Spinal cord (tissue), 10 donors: ENCODE data around the gene TCERG1. TPM values are rescaled to one million over a fixed set of nuclear protein-coding genes. Genes with fewer than 3 reads are reported as not detected.

Experiments
- DNase-seq, 6 donors: peaks; one replicate each; pipeline versions ENCODE4 v3.0.0 to v3.0.0-alpha.2; 2013 to 2015; ENCODE audit warnings: low spot score in 6 of 6, low read depth in 4 of 6
- H3K27ac ChIP-seq: one replicate; pipeline ENCODE4 v1.5.1; 2013; ENCODE audit warnings: low read depth, low read length, control low read depth
- H3K27me3 ChIP-seq: one replicate; pipeline ENCODE4 v1.6.1; 2013; ENCODE audit warnings: low read length; ENCODE audit not compliant: control insufficient read depth, insufficient read depth
- H3K36me3 ChIP-seq: one replicate; pipeline ENCODE4 v1.6.1; 2013; ENCODE audit warnings: low read length; ENCODE audit not compliant: control insufficient read depth, insufficient read depth
- H3K4me1 ChIP-seq: one replicate; pipeline ENCODE4 v1.6.1; 2013; ENCODE audit warnings: low read length; ENCODE audit not compliant: control insufficient read depth, insufficient read depth
- H3K4me3 ChIP-seq: one replicate; pipeline ENCODE4 v1.5.1; 2013; ENCODE audit warnings: low read depth, low read length, control low read depth
- H3K9me3 ChIP-seq: one replicate; pipeline ENCODE4 v1.6.1; 2013; ENCODE audit warnings: low read length; ENCODE audit not compliant: control insufficient read depth, insufficient read depth
- WGBS: methylation state at CpG from one replicate; pipeline ENCODE4 v1.1.5; 2013; ENCODE audit warnings: missing lambda C conversion rate; ENCODE audit not compliant: insufficient coverage; 5-methylcytosine and 5-hydroxymethylcytosine counted together
- polyA plus RNA-seq, 2 donors: library from polyadenylated mRNA; unstranded; fragments of 120-200 nt; gene quantifications; one replicate each; pipeline ENCODE4 v1.2.1, GENCODE V29; 2013; ENCODE audit not compliant: insufficient read length in 2 of 2
- total RNA-seq, 2 donors: library from RNA; depleted of rRNA in 1 of 2; stranded (reverse); fragments of 120-200 nt in 1 of 2; fragments of >200 nt in 1 of 2; gene quantifications; one replicate each; pipeline versions ENCODE4 v1.2.3 to v1.2.4, GENCODE V29; 2013 to 2014
- donor health status: healthy.

The TCERG1 gene
- total and polyA plus RNA-seq, 4 donors, result 60.0 to 99.8 (median 88.3) TPM

DNA sequence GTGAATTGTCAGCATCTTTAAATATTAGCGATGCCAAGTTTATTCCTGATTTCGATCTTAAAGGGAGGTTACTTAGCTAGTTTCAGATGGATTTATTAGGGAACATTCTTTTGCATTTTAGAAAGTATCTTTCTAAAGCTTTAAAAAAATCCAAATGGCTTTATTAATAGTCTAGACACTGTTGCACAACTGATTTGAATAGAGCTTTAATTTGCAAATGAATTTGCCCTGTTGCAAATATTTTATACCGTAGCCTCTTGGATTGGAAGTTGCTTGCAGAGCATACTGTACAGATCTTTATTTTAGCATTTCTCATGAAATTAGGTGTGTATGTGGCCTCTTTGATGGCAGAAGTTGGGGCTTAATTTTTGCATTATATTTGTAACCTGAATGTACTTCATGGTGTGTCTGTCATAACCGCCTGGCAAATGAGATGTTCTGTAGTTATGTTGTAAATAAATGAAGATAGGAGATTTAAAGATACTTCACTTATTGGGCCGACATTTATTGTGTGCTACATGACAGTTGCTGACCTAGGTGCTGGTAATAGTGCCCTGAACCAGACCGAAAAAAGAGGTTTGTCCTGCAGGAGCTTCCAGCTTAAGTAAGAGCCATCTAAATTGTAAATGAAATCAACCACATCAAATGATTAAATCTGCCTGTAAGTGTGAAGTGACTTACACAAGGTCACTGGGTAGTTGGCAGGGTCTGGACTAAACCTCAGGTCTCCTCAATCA is 1.8 kb downstream of the TCERG1 start:
- Histone ChIP-seq H3K4me3 (no peak overlapping the region), H3K27ac (no peak overlapping the region)

DNA sequence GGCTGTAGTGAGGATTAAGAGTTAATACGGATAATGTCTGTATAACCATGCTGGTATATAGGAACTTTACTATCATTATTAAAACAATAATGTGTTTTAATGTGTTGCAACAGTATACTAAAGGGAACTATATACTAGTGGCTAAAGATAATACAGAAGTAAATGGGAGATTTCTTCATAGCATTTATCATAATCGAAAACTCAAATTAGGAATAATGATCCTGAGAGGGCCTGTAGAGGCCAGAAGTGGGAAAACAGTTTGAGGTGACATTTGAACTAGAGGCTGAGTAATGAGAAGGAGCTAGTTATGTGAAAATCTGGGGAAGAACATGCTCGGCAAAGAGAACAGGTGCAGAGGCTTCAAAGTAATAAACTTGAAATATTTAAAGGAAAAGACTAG is 2.9 kb downstream of the TCERG1 start:
- no peak overlapping the region for H3K4me3 ChIP-seq
- H3K27me3 ChIP-seq, result no peaks in the 10 kb centered on the region
- H3K36me3 ChIP-seq, result peaks cover 5% of the 10 kb centered on the region
- no peak for DNase-seq
- 92% methylated on average over 1 of the region's 3 CpGs for WGBS
- no peak overlapping the region for H3K27ac ChIP-seq
- H3K4me1 ChIP-seq, result peaks cover 5% of the 10 kb centered on the region
- no peaks in the 10 kb centered on the region for H3K9me3 ChIP-seq

More for the DNA sequence above, 1.8 kb downstream of the TCERG1 start:
- WGBS, result 100% methylated on average over 1 of the region's 6 CpGs
- no peaks in the 10 kb centered on the region for H3K9me3 ChIP-seq
- H3K4me1 ChIP-seq, result peaks cover 5% of the 10 kb centered on the region
- H3K27me3 ChIP-seq, result no peaks in the 10 kb centered on the region
- H3K36me3 ChIP-seq, result peaks cover 3% of the 10 kb centered on the region
- no peak for DNase-seq

DNA sequence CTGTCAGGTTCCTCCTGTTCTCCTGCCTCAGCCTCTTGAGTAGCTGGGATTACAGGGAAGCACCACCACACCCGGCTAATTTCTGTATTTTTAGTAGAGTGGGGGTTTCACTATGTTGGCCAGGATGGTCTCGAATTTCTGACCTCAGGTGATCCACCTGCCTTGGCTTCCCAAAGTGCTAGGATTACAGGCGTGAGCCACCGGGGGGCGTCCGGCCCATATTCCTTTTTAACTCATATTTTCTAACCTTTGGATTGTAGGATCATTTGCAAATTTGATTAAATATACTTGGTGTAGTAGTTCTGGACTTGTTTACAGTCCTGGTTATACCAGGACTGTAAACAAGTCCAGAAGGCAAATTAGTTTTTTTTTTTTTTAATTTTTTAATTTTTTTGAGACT is 4.3 kb downstream of the TCERG1 start:
- H3K4me3 ChIP-seq, result no peak overlapping the region
- peaks cover 5% of the 10 kb centered on the region for H3K4me1 ChIP-seq
- WGBS, result 80% methylated on average over 1 of the region's 6 CpGs
- no peaks in the 10 kb centered on the region for H3K27me3 ChIP-seq
- no peaks in the 10 kb centered on the region for H3K9me3 ChIP-seq
- no peak overlapping the region for H3K27ac ChIP-seq
- H3K36me3 ChIP-seq, result peaks cover 6% of the 10 kb centered on the region
- no peak for DNase-seq

DNA sequence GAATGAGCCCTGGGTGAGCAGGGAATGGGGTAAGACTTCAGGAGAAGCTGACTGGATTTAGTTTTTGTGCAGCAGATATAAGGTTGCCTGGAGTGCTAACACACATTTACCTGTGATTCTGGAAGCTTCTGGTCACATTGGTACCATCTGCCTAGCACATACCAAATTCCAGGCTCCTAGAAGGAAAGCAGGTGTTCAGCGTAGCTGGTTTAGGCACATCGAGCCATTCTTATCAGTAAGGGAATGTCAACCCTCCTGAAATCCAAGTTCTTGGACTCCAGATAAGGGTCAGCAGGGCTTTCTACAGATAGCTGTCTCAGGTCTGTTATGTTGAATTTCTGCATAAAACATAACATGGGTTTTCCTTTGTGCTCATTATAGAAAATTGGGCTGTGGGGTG is 10.3 kb downstream of the TCERG1 start:
- Histone ChIP-seq H3K9me3 (no peaks in the 10 kb centered on the region), H3K27ac (no peak overlapping the region), H3K4me3 (no peak overlapping the region), H3K27me3 (no peaks in the 10 kb centered on the region), H3K36me3 (peaks cover 34% of the 10 kb centered on the region), H3K4me1 (no peaks in the 10 kb centered on the region)
- DNase-seq, result no peak
- 100% methylated on average over 1 of the region's 2 CpGs for WGBS

DNA sequence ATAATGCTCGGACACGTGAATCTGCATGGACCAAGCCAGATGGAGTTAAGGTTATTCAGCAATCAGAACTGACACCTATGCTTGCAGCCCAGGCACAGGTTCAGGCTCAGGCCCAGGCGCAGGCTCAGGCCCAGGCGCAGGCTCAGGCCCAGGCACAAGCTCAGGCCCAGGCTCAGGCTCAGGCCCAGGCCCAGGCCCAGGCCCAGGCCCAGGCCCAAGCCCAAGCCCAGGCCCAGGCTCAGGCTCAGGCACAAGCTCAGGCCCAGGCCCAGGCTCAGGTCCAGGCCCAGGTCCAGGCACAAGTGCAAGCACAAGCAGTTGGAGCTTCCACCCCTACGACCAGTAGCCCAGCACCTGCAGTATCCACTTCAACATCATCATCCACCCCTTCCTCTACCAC is 11.8 kb downstream of the TCERG1 start:
- no peak for DNase-seq
- peaks cover 36% of the 10 kb centered on the region for H3K36me3 ChIP-seq
- no peaks in the 10 kb centered on the region for H3K27me3 ChIP-seq
- no peak overlapping the region for H3K27ac ChIP-seq
- H3K4me1 ChIP-seq, result no peaks in the 10 kb centered on the region
- WGBS, result 96% methylated on average over 5 of the region's 5 CpGs
- no peak overlapping the region for H3K4me3 ChIP-seq
- H3K9me3 ChIP-seq, result no peaks in the 10 kb centered on the region

DNA sequence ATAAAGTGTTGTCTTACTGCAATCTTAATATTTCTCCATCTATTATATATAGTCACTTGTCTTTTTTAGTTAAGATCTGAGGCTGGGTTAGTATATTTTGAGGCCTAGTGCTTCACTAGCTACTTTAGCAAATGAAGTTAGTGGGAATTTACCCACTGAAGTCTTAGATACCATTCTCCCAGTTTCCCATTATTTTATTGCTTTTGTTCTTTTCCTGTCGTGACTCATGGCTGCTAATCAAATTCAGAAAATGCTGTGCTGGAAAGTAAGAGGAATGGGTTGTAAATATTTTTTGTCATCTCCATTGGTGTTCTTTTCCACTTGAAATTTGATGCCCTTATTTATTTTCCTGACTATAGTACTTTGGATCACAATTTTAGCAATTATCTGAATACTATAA is 14.2 kb downstream of the TCERG1 start:
- H3K9me3 ChIP-seq, result no peaks in the 10 kb centered on the region
- no peak overlapping the region for H3K27ac ChIP-seq
- H3K4me3 ChIP-seq, result no peak overlapping the region
- no peaks in the 10 kb centered on the region for H3K4me1 ChIP-seq
- H3K36me3 ChIP-seq, result peaks cover 32% of the 10 kb centered on the region
- no peak for DNase-seq
- no CpG with 5 or more reads among the region's 1 CpG for WGBS
- H3K27me3 ChIP-seq, result no peaks in the 10 kb centered on the region

DNA sequence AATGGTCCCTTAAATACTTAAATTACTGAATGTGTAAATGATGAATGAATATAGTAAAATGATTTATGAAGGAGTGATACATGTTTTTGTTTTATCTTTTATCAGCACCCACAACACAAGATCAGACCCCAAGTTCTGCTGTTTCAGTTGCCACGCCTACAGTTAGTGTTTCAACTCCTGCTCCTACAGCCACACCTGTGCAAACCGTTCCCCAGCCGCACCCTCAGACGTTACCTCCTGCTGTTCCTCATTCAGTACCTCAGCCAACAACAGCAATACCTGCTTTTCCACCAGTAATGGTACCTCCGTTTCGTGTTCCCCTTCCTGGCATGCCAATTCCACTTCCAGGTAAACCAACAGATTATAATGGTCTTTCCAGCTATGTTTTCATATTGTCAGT is 16.3 kb downstream of the TCERG1 start:
- WGBS, result 94% methylated on average over 6 of the region's 6 CpGs
- Histone ChIP-seq H3K4me1 (no peaks in the 10 kb centered on the region), H3K36me3 (peaks cover 17% of the 10 kb centered on the region), H3K27ac (no peak overlapping the region), H3K9me3 (no peaks in the 10 kb centered on the region), H3K4me3 (no peak overlapping the region), H3K27me3 (no peaks in the 10 kb centered on the region)
- DNase-seq, result no peak

DNA sequence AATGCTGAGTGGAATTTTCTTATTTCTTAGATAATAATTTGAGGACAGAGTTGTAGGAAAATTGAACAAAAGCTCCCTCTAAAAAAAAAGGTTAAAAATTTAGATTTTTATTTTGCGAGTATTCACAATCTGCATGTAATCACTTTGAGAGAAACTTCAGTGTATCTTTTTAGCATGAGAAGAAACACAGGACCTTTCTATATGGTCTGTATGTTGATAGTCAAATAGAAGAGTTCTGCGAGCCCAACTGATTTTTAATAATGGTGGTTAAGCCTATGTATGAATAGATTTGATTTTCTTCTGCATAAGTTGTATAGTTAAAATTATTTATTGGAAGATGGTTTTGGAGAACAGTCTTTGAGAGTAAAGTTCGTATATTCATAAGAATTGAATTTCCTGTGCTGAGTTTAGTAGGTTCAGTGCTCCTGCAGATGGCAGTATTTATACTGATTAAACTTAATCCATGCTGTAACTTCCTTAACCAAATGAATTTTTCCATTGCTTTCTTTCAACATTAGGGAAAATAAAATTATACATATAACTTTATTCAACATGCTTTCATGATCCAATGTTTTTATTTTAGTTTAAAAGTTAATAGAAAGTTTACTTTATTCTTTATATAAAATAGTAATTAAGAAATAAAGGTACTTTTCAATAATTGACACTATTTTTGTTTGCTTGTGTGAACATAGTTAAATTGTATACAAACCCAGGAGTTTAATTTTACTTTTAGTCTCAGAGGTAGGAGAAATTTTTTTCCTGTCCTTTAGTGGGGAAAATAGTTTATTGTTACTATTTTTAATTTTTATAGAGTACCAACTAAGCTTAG is 19.6 kb downstream of the TCERG1 start:
- 80% methylated on average over 1 of the region's 3 CpGs for WGBS
- no peak overlapping the region for H3K27ac ChIP-seq
- H3K4me3 ChIP-seq, result no peak overlapping the region
- no peaks in the 10 kb centered on the region for H3K4me1 ChIP-seq
- H3K36me3 ChIP-seq, result peaks cover 12% of the 10 kb centered on the region
- no peaks in the 10 kb centered on the region for H3K27me3 ChIP-seq
- DNase-seq, result peak in 2 of 6 donors; percentile 27 to 72
- no peaks in the 10 kb centered on the region for H3K9me3 ChIP-seq

DNA sequence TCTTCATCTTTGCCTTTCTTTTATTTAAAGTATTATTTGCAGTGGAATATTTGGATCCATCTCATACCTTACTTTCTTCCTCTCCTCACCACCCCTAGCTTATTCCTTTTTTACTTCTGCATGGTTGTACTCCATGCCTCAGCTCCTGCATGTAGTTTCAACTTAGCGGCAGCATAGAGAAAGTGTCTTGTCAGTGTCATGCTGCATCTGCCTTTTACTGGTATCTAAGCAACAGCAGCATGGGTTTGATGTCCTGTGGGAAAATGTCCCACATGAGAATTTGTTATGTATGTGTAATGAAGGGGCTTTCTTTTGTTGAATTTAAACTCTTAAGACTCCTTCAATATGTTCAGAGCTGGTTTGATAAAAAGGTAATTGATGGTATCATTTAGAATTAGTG is 20.6 kb downstream of the TCERG1 start:
- H3K27me3 ChIP-seq, result no peaks in the 10 kb centered on the region
- H3K27ac ChIP-seq, result no peak overlapping the region
- peak in 2 of 6 donors; percentile 3 to 55 for DNase-seq
- no peak overlapping the region for H3K4me3 ChIP-seq
- no peaks in the 10 kb centered on the region for H3K9me3 ChIP-seq
- H3K36me3 ChIP-seq, result peaks cover 16% of the 10 kb centered on the region
- no peaks in the 10 kb centered on the region for H3K4me1 ChIP-seq
- WGBS, result 43% methylated on average over 1 of the region's 1 CpG

DNA sequence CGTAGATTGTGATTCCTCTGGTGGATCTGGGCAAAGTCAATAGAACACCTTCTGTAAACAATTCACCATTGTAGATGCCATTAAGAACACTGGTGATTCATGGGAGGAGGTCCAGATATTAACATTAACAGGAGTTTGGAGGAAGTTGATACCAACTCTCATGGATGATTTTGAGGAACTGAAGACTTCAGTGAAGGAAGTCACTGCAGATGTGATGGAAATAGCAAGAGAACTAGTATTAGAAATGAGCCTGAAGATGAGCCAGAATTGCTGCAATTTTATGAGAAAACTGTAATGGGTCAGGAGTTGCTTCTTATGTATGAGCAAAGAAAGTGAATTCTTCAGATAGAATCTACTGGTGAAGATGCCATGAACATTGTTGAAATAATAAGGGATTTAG is 26.9 kb downstream of the TCERG1 start:
- H3K9me3 ChIP-seq, result no peaks in the 10 kb centered on the region
- WGBS, result no CpG with 5 or more reads among the region's 1 CpG
- H3K27me3 ChIP-seq, result no peaks in the 10 kb centered on the region
- DNase-seq, result no peak
- no peak overlapping the region for H3K4me3 ChIP-seq
- H3K4me1 ChIP-seq, result no peaks in the 10 kb centered on the region
- no peak overlapping the region for H3K27ac ChIP-seq
- H3K36me3 ChIP-seq, result peaks cover 16% of the 10 kb centered on the region
